ENCODE results near the gene PCA3. TPM values are rescaled to one million over a fixed set of nuclear protein-coding genes. Genes with fewer than 3 reads are reported as not detected.

The PCA3 gene
- total and polyA plus RNA-seq, 2 donors (not counting 3 experiments of a cell fraction or from before 2014, with no cell fraction given) = 0.86 to 2.5 TPM

DNA sequence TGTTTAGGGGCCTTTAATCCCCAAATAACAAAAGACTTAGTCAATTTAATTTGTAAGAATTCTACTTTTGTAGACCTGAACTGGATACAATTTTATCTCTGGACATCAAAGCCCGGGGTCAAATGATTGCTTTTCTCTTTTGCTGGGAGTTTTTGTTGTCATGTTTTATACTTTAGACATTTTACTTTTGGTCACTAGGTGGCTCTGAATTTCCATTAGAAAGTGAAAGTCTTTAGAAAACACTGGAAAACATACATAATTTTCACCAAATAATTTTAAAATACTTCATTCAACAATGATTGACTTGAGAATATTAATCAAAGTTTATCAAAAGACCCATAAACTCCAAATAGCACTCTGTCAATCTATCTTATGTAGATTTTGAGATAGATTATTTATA lies 2.8 kb upstream of the PCA3 start:
- Histone ChIP-seq H3K4me3 (replicated peaks in 1 of 3; ENCODE audit: insufficient read depth in 1 of 3, low read depth in 1 of 3, low read length in 3 of 3) (no peak overlapping the region), H3K9me1 (replicated peaks; ENCODE audit: control insufficient read depth, extremely low read depth, insufficient read depth, low read length) (no peaks in the 10 kb centered on the region), H3K4me2 (ENCODE audit: insufficient read depth, low read length) (no peak overlapping the region), H3K27ac (ENCODE audit: insufficient read depth, low read depth, low read length) (no peak overlapping the region), H3K27me3 (ENCODE audit: control insufficient read depth in 2 of 2, insufficient read depth in 2 of 2, low read length in 2 of 2) (peaks cover 9 to 10% of the 10 kb centered on the region in 2 experiments), H3K79me2 (ENCODE audit: control insufficient read depth, insufficient read depth, low read length) (no peaks in the 10 kb centered on the region), H4K20me1 (replicated peaks; ENCODE audit: control insufficient read depth, extremely low read depth, insufficient read depth, low read length) (no peaks in the 10 kb centered on the region), H2AFZ (ENCODE audit: low read depth, low read length) (no peak overlapping the region), H3K36me3 (ENCODE audit: control insufficient read depth in 2 of 2, extremely low read depth in 1 of 2, insufficient read depth in 2 of 2, low read length in 2 of 2) (no peaks in the 10 kb centered on the region), H3K9ac (replicated peaks; ENCODE audit: extremely low read depth, insufficient read depth, low read length) (no peak overlapping the region), H3K4me1 (ENCODE audit: control insufficient read depth, extremely low read depth, insufficient read depth, low read length) (no peaks in the 10 kb centered on the region), H3K9me3 (replicated peaks; ENCODE audit: control insufficient read depth, insufficient read depth, low read length) (no peaks in the 10 kb centered on the region)
- FAIRE-seq (peak; percentile 56), DNase-seq (ENCODE audit: low read depth, low spot score) (peak; percentile 24)
- no peak for TF ChIP-seq JUN (IDR thresholded peaks at IDR 0.05; ENCODE audit: borderline replicate concordance, insufficient read depth, insufficient read length, low read depth)
- TF ChIP-seq POLR2AphosphoS5 (IDR thresholded peaks at IDR 0.05; ENCODE audit: insufficient read depth, low read depth, low read length) = no peak
- TF ChIP-seq MYC (IDR thresholded peaks at IDR 0.05; ENCODE audit: low read depth, low read length) = no peak
- TF ChIP-seq, protein P1, sequence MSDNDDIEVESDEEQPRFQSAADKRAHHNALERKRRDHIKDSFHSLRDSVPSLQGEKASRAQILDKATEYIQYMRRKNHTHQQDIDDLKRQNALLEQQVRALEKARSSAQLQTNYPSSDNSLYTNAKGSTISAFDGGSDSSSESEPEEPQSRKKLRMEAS (IDR thresholded peaks at IDR 0.05; ENCODE audit: insufficient read depth, insufficient read length) = no peak
- TF ChIP-seq, protein P2, sequence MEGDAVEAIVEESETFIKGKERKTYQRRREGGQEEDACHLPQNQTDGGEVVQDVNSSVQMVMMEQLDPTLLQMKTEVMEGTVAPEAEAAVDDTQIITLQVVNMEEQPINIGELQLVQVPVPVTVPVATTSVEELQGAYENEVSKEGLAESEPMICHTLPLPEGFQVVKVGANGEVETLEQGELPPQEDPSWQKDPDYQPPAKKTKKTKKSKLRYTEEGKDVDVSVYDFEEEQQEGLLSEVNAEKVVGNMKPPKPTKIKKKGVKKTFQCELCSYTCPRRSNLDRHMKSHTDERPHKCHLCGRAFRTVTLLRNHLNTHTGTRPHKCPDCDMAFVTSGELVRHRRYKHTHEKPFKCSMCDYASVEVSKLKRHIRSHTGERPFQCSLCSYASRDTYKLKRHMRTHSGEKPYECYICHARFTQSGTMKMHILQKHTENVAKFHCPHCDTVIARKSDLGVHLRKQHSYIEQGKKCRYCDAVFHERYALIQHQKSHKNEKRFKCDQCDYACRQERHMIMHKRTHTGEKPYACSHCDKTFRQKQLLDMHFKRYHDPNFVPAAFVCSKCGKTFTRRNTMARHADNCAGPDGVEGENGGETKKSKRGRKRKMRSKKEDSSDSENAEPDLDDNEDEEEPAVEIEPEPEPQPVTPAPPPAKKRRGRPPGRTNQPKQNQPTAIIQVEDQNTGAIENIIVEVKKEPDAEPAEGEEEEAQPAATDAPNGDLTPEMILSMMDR (IDR thresholded peaks at IDR 0.05; ENCODE audit: extremely low read depth in 1 of 2, insufficient read depth in 1 of 2, low read depth in 1 of 2, low read length in 2 of 2) = no peak
- TF ChIP-seq GATA2 (IDR thresholded peaks at IDR 0.05; ENCODE audit: insufficient read depth, insufficient read length, low read depth, low read length) = no peak
- no peak for TF ChIP-seq POLR2A (IDR thresholded peaks at IDR 0.05; ENCODE audit: low read depth, low read length)
- no peak for TF ChIP-seq FOS (IDR thresholded peaks at IDR 0.05; ENCODE audit: borderline replicate concordance, insufficient read depth, low read length)
- TF ChIP-seq EZH2 (IDR thresholded peaks at IDR 0.05; ENCODE audit: borderline replicate concordance, low read depth, low read length, severe bottlenecking) = no peak
- POLR2A ChIA-PET = no interaction called here
- dilution Hi-C loops (cut with MboI; ENCODE audit: extremely low pct_ligation_motif_present, low sequenced_read_pairs) = no loop called here
- BruUV-seq (replicated peaks) = no TSS peak
- intact Hi-C loops (cut with micrococcal nuclease) = loop anchor here (2.0 kb wide), 1 partner anchor 251 kb away; no protein-coding TSS in a partner anchor
- CTCF ChIA-PET = interaction anchor here (0.8 to 1.4 kb wide), 5 partner anchors 49 to 389 kb away, joined by 4 to 12 read pairs (median 10); no protein-coding TSS in a partner anchor

Data from endothelial cell of umbilical vein (primary cell).